GDM1 (cell line): ENCODE measurements around the gene WASF3.
"Not testable (repeated sequence)": the region's sequence is repeated elsewhere in the genome, so short reads cannot be mapped to it uniquely, and the experiment has no call there.

Experiments used
- DNase-seq: peaks from one replicate; lab custom pipeline; 2025; lab: John Stamatoyannopoulos, UW

Gene WASF3

DNA sequence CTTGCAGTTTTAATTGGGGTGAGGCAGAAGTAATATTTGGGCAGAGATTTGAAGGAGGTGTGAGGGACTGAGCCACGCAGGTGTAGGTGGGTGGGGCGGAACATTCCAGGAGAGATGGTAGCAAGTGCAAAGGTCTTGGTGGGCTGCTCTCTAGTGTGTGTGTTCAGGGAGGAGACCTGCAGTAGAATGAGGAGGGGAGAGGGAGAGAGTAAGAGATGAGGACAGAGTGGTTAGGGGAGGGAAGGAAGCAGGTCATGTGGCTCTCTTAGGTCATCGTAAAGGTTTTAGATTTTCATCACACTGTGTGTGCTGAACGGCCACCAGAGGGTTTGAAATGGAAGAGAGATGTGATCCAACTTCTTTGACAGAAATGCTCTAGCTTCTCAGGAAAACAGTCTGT lies 33.5 kb downstream of the WASF3 start:
- DNase-seq, result no peak

DNA sequence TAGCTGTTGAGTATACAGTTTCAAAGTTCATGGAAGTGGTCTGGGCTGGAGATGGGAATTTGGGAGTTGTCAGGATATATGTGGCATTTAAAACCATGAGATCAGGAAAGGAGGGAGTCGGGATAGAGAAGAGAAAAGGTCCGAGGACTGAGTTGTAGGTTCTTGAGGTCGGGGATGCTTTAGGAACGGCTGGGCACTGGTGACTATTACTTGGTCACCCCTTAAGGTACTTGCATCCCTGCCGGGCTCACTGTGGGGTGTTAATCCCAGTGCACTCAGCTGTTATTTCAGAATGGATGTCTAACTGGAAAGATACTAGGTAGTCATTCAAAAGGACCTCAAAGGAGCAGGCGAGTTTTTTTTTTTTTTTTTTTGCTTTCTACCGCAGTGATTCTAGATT lies 34.2 kb downstream of the WASF3 start:
- DNase-seq, result no peak

DNA sequence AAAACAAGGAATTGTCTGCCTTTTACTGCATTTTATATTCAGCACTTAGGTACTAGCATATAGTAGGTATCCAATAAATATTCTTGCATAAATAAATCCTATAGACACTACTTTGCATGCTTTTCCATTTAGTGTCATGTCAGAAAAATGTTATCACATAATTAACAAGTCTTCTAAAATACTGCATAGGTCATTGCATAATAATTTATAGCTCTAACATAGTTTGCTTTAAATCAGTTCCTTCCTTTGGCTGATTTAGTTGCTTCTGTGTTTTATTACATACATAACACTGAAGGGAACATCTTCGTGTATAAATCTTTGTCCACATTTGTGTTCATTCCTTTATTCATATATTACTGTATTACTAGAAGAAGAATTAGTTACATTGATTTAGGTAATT lies 36.2 kb downstream of the WASF3 start:
- no peak for DNase-seq

DNA sequence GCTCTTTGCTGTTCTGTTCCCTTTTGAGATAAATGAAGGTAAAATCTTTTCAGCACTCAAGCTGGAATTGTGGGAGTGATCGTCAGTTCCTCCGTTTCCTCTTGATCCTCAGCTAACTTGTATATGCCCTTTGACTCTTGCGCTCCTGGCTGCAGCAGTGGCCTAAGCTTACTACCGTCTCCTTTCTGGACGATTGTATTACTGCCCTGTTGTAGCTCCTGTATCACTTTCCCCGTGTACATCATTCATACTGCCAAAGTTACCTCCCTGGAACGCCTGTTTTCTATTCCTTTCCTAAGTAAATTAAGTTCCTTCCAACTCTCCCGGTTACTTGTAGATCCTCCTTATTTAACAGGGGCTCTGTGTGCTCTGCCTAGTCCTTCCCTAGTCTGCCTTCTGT lies 36.9 kb downstream of the WASF3 start:
- DNase-seq, result no peak

DNA sequence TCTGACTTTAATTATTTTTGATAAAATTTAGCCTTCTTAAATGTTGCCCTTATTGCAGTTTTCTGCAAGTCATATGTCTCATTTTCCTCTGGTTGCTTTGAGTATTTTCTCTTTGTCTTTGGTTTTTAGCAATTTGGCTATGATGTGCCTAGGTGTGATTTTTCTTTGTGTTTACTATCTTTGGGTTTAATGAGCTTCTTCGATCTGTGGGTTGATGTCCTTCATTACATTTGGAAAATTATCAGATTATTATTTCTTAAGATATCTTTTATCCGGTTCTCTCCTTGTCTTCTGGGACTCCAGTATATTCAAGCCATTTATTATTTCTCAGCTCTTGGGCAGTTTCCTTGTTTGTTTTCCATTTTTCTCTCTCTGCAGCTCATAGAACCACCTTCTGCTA lies 39.0 kb downstream of the WASF3 start:
- DNase-seq, result no peak

DNA sequence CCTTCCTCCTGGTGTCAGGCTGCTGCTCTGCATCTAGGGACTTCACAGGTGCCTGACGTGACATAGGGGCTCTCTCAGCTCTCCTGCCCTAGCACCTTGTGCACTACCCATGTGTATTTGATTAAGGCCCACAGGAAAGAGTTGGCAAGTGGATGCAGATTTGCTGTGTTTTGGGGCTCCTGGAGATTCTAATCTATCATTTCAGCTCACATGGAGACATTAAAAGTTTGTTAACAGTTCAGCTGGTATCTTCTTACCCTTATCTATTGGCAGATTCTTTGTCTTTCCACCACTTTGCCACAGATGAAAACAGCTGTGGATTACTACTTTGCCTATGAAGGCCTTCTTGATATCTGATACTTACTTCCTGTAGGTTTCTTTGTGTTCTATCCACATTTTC lies 41.9 kb downstream of the WASF3 start:
- DNase-seq, result no peak

DNA sequence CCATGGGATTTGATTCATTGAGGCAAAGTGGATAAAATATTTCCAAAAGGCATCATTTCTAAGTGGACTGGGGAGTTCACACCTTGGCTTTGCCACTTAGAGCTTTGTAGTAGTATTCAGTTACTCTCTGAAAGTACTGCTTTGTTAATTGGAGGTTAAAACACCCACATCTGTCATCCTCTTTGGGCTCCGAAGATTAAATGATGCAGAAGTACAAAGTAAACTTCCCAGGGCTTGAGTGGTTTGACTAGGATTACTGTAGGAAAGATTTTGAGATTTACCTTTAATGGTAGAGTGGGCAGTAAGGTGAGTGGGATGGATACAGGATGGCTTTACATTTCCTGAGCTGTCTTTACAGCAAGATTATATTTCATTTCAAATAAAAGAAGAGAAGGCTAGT lies 42.4 kb downstream of the WASF3 start:
- no peak for DNase-seq

DNA sequence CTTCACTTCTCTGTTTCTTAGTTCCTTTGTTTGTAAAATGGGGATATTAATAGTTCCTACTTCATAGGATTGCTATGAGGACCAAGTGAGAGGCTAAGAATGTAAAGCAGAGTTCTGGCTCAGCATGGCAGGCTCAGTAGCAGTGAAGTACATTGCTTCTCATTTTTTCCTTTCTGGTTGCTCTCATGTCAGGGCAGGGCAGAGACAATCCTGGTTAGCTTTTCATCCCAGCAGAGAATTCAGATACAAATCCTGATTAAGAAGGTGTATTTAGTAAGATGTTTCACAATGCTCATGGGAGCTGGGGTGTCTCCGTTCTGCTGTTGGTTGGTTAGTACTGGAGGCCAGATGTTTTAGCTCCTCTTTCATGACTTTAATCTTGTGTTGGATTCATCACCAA lies 42.9 kb downstream of the WASF3 start:
- DNase-seq, result no peak

DNA sequence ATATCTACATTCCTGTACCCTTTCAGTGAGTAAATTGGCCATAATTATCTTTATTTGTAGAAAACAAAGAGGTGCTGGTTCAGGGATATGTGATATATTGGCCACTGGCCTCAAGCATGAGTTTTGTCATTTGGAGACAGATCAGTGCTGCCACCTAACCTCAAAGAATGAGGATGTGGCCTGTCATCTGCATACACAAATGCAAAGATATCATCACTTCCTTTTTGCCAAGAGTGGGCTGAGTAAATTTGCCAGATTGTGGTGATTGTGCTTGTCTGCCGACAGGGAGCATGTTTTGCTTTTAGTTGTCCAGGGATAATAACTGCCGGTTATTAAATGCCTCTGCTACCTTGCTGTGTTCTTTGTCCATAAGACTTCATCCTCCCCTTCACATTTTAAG lies 44.2 kb downstream of the WASF3 start:
- peak; percentile 42 for DNase-seq

DNA sequence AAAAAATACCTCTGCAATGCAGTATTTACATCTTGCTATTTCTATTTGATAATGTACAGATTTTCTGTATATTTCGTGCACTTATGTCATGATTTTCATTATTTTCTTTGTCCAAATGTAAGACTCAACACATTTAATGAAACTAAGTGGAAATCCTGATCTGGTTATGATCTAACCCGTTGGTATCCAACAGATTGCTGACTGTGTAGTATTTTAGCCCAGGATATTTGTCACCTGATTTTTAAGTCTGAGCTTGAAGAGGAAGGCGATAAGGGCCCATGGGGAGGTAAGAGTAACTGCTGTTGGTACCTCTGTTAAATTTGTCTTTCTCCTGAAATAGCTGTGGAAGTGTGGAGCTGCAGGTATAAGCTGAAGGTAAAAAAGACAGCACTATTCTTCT lies 45.3 kb downstream of the WASF3 start:
- no peak for DNase-seq

DNA sequence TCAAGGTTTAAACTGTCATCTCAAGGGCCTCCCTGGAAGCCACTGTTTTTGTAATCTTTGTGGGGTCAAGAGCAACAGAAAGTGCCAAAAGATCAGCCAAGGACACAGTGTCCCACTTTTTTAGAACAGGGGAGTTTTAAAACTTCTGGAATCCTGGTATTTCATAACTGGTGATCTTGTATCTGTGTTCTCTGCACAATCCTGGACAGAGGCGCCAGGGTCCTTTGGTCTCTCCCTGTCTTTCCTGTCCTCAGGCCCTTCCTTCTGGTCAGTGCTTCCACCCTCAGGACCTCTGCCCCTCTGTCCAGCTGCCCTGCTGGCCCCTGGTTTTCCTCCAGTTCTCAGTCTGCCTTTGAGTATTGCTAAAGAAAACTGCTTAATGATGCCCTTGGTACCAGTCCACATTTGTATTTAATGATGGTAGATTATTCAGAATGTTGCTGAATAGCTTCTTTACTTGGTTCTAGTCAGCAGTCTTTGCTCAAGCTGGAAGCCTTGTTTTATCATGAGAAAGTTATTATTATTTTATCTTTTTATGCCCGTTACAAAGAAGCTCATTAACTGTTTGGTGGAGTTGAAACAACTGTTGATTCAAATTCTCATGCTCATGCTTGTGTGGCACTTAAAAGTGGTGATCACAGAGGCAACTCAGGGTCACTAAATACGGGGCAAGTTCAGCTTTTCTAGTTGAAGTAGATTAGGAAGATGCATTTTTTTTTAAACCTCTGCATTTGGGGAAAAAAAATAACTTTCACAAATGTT lies 47.5 kb downstream of the WASF3 start:
- DNase-seq, result no peak

DNA sequence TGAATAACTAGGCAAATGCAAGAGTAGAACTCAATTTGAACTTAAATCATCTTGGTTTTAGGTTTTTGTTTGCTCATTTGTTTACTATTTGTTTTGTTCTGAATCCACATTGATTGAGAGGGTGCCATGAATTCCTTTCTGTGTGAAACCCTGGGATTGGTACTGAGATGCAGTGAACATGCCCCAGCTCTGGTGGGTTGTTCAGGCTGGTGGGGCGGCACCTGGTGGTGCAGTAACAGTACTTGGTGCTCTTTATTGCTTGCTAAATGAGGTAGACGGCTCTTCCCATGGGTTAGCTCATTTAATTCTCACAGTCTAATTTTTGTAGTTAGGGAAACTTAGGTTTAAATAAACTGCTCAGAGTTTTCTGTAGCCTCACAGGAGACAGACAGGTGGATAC lies 48.4 kb downstream of the WASF3 start:
- no peak for DNase-seq

DNA sequence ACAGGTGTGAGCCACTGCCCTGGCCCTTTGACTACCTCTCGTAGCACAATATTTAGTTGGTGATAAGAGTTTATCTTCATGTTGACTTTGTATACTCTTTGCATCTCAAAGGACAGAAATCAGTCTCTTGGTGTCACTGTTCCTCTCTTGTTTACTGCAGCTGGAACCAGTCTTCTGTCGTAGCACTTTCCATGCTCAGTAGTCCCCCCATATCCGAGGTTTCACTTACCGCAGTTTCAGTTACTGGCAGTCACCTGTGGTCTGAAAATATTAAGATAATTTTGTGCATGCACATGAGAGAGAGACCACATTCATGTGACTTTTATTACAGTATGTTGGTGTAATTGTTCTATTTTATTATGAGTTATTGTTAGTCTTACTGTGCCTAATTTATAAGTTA lies 49.1 kb downstream of the WASF3 start:
- no peak for DNase-seq

DNA sequence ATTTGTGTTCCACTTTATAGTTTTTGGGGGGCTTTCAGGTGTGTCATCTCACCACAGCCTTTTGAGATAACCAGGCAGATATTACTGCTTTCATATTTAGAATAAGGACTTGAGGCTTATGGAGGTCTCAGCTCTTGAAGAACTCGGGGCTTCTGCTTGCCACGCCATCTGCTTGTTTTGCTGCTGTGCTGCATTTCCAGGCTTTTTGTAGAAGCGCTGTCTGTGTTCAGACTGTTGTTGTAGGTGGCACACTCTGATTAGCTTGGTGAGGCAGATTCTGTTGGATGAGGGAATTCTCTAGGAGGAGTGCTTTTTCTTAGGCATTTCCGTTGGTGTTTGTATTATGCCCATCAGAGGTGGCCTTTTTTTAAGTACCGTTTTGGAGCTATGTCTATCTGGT lies 57.2 kb downstream of the WASF3 start:
- no peak for DNase-seq

DNA sequence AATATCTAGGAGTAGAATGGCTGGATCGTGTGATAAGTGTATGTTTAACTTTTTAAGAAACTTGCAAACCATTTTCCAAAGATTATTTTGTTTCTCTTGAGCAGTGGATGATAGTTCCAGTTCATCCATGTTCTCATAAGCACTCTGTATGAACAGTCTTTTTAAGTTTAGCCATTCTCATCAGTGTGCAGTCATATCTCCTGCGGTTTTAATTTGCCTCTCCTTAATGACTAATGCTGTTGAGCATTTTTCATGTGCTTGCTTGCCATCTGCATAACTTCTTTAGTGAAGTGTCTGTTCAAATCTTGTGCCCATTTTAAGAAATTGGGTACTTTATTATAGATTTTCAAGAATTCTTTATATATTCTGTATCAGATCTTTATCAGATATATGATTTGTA lies 58.6 kb downstream of the WASF3 start:
- DNase-seq, result no peak

DNA sequence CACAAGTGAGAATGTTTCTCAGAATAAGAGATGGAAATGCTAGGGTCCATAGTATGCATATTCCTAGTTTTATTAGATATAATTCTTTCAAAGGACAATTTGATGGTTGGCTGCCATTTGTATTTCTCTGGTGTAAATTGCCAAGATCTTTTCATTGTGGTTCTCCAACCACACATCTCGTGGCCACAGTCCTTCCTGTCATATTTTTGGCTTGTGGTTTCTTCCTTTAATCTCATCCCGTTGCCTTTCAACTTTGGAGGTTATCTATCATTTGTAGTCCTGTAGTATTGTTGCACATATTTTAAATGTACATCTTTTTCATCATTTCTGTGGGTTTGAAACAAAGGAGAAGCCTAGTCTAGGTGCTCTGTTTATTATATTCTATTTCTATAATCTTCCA lies 61.2 kb downstream of the WASF3 start:
- DNase-seq, result no peak

DNA sequence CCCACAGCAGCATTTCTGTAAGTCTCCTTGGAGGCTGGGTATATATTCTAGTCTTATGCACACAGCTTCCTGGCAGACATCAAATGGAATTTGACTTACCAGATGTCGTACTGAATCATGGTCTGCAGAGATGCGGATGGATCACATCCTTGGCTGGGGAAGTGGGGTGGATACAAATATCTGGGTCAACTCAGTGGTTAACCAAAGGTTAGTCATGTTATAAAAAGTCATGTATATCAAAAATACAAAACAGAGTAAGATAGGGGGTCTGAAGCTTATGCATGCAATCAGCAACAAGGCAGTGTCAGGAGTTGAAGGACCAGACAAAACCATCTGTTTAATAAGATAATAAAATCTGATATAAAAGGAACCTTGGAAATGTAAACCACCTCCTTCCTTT lies 61.9 kb downstream of the WASF3 start:
- no peak for DNase-seq

DNA sequence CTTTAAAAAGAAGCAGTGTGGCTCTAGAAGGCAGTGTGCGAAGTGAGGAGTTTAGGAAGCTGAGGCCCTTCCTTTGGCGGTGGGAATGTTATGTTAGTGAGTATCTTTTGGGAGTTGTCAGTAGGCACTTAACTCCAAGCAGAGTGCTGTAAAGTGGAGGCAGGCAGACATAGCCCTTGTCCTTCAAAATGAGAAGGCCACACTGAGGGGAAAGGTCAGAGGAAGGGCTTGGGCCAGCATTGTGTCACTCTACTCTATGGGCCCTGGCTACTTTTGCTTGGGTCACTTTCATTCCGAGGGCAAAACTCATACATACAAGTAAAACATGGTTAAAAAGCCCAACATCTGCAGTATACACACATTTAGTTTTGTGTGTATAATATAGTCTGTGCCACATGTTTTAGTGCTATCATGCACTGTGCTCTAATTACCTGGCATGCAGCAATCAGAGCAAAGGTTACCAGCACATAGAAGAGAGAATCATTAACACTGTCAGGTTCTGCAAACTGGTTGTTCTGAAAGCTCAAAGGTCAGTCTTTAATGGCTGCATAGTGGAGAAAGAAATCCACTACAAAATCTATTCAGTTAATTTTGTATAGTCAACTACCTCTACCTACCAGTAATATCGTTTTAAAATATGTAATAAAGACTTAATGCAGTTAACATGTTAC lies 64.4 kb downstream of the WASF3 start:
- DNase-seq, result no peak

DNA sequence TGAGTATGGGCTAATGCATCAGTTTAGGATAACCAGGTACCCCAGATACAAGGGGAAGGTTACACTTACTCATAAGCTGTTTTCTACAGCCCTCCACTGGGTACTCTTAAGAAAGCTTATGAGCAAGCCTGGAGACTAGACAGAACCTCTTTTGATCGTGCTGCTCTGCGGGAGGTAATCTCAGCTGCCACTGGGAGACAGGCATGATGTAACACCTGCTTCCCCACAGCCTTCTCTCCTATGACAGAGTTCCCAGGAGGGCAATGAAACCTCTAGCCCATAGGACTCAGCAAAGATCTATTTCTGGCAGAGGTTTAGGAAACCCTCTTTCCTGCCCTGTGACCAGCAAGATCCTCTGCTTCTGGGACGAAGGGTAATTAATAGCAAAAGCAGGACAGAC lies 65.6 kb downstream of the WASF3 start:
- DNase-seq, result no peak

DNA sequence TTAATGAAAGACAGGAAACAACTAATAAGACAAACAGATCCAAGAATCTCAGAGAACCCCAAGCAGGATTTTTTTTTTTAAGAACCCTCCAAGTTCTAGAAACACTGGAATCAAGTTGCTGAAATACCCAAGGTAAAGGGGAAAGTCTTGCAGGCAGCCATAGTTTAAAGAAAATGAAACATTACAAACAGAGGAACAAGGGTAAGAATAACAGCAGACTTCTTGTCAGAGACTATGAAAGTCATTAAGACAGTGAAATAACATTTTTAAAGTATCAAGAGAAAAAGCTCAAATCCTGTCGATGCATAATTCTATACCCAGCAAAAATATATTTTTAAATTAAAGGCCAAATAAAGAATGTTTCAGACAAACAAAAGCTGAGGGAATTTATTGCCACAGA lies 67.1 kb downstream of the WASF3 start:
- no peak for DNase-seq

DNA sequence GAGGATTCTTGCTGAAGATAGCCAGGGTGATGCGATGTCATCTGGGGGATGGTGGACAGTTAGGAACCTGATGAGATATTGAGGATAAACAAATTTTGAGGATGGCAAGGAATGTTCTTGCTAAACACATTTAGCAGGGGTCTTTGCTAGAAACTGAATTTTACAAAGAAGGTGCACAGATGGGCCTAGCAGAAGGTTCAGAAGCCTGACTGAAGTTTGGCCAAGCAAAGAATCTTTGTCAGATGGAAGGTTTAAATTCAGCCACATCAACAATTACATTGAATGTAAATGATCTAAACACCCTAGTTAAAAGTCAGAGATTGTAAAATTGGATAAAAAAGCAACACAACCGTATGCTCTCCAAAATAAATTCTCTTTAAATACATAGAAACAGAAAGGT lies 68.8 kb downstream of the WASF3 start:
- no peak for DNase-seq

DNA sequence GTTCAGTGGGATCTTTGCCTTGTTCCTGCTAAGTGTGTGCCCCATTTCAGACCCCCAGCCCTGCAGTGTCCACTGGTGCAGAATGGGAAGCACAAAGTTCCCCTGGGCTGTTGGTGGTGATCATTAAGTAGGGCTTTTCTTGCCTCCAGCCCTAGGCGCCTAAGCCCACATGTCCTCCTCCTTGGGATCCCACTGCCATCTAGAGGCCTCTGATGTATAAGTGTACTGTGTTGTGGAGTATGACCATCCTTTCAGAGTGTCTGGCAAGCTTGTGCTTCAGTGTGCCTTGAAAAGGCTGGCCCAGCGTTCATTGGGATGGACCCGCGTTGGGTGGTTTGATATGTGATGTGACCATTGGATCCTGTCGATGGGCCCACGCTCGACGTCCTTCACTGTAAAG lies 71.2 kb downstream of the WASF3 start:
- no peak for DNase-seq

DNA sequence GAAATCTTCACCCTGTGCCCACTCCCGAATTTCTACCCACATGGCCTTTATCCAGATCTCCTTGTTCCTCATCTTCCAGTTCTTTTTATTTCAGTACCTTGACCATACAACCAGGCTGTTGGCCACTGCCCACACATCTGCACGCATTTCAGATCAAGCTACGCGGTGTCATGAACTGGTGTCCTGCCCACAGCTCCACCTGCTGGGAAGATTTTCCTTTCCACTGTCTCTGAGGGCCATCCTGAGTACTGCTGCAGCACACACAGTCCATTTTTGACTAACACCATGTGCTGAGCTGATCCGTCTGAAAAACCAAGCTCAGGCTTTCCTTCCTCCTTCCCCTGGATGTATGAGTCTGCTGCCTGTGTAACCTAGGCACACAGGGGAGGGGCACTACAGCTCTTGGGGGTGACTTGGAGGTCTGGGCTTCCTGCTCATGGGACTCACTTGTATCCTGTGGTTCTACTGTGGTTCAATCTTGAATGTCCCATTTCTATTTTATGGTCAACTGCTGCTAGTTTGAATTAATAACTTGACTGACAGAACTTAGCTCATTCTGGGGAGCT lies 71.9 kb downstream of the WASF3 start:
- peak; percentile 13 for DNase-seq

DNA sequence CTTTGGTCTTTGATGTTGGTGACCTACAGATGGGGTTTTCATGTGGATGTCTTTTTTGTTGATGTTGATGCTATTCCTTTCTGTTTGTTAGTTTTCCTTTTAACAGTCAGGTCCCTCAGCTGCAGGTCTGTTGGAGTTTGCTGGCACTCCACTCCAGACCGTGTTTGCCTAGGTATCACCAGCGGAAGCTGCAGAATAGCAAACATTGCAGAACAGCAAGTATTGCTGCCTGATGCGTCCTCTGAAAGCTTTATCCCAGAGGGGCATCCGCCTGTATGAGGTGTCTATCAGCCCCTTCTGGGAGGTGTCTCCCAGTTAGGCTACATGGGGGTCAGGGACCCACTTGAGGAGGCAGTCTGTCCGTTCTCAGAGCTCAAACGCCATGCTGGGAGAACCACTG lies 78.2 kb downstream of the WASF3 start:
- DNase-seq, result not testable (repeated sequence)
